Stimulated activated effector memory CD8-positive, alpha-beta T cell treated with anti-CD3 and anti-CD28 coated beads, Interleukin-12 subunit alpha, Interleukin-12 subunit beta, amount 100 ng/mL, for 72 hours (primary cell): Measurements from ENCODE around the gene LGALS9.
"Not testable (repeated sequence)": the region's sequence is repeated elsewhere in the genome, so short reads cannot be mapped to it uniquely, and the experiment has no call there.

Source experiments
- ATAC-seq: fragments of 150-1000 bp; cut with Tn5 transposase; 2 replicates; pipeline ENCODE4 v1.10.0; 2021
- DNase-seq, 2 donors: peaks; one replicate each; pipeline ENCODE4 v3.0.0; 2021 to 2022; ENCODE audit warnings: low spot score in 2 of 2
- H3K27ac Mint-ChIP-seq: one replicate; pipeline ENCODE4 v1.8.0; 2022; ENCODE audit warnings: mild to moderate bottlenecking, mixed read lengths
- H3K36me3 Mint-ChIP-seq: one replicate; pipeline ENCODE4 v1.8.0; 2022; ENCODE audit warnings: mild to moderate bottlenecking, mixed read lengths
- H3K4me1 Mint-ChIP-seq: one replicate; pipeline ENCODE4 v1.8.0; 2022; ENCODE audit warnings: mixed read lengths
- H3K4me3 Mint-ChIP-seq: one replicate; pipeline ENCODE4 v1.8.0; 2022; ENCODE audit warnings: mild to moderate bottlenecking, mixed read lengths
- H3K9me3 Mint-ChIP-seq: one replicate; pipeline ENCODE4 v1.8.0; 2022; ENCODE audit warnings: mixed read lengths

Gene LGALS9

GRCh38 chr17:27613433-27613832 lies 17.6 kb upstream of the LGALS9 start:
- ATAC-seq, result no peak
- no peak overlapping the region for H3K27ac Mint-ChIP-seq
- H3K36me3 Mint-ChIP-seq, result peaks cover 92% of the 10 kb centered on the region

DNA sequence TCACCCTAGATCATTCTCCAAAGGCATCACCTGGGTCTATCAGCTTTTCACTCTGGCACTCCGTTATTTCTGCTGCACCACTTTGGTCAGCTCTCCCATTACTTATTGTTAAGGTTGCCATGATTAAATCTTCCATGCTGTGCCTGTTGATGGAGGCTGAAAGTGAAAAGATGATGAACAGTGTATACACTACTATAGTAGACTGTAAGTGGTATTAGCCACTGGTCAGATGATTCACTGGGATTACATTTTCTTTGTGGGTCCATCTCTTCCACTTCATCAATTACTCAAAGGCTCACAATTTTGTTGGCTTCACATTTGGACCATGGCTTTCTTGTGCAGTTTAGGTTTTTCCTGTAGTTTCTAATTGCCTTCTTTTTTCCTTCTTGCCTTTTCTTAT lies 15.9 kb upstream of the LGALS9 start:
- no peak for DNase-seq
- H3K9me3 Mint-ChIP-seq, result no peaks in the 10 kb centered on the region
- no peak overlapping the region for H3K4me3 Mint-ChIP-seq
- peaks cover 23% of the 10 kb centered on the region for H3K4me1 Mint-ChIP-seq
- H3K36me3 Mint-ChIP-seq, result peaks cover 92% of the 10 kb centered on the region
- peak; percentile 42 for ATAC-seq
- H3K27ac Mint-ChIP-seq, result no peak overlapping the region

More at GRCh38 chr17:27613433-27613832, 17.6 kb upstream of the LGALS9 start:
- H3K4me3 Mint-ChIP-seq, result no peak overlapping the region
- peaks cover 24% of the 10 kb centered on the region for H3K4me1 Mint-ChIP-seq
- no peak for DNase-seq
- no peaks in the 10 kb centered on the region for H3K9me3 Mint-ChIP-seq

DNA sequence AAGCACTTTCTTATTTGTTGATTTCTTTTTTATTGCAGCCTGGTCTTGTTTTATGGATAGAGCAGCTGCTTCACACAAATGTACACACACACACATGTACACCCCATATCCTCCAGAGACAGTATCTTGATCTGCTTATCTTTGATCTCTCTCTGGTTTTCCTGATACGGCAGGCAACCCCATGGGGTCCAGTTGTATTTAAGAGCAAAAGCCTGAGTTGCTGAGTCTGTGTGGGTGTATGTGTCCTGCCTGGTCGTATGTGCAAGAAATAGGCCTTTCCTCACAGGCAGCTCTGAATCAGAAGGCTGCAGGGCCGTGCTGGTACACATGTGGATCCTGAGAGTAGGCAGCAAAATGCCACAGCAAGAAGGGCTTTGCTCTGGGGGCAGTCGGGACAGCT lies 14.6 kb upstream of the LGALS9 start:
- Mint-ChIP-seq H3K27ac (peak overlapping the region; percentile 30), H3K9me3 (no peaks in the 10 kb centered on the region), H3K4me1 (peaks cover 26% of the 10 kb centered on the region), H3K4me3 (no peak overlapping the region), H3K36me3 (peaks cover 93% of the 10 kb centered on the region)
- no peak for ATAC-seq
- no peak for DNase-seq

DNA sequence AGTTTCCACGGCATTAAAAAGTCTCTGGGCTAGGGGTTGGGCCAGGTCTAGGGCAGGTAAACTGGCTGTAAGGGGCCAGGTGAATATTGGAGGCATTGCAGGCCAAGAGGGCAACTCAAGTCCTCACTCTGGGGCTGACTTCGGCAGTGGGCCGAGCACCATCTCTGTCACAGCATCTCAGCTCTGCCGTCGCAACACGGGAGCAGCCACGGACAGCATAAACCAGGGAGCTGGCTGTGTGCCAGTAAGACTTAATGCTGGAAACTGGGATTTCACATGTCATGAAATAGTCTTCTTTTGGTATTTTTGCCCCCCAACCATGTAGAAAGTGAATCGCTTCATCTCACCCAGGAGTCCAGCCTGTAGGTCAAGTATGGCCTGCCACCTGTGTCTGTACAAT lies 12.6 kb upstream of the LGALS9 start:
- ATAC-seq (no peak), DNase-seq (no peak)
- H3K36me3 Mint-ChIP-seq, result peaks cover 93% of the 10 kb centered on the region
- H3K27ac Mint-ChIP-seq, result no peak overlapping the region
- H3K4me3 Mint-ChIP-seq, result no peak overlapping the region
- peaks cover 24% of the 10 kb centered on the region for H3K4me1 Mint-ChIP-seq
- H3K9me3 Mint-ChIP-seq, result no peaks in the 10 kb centered on the region

DNA sequence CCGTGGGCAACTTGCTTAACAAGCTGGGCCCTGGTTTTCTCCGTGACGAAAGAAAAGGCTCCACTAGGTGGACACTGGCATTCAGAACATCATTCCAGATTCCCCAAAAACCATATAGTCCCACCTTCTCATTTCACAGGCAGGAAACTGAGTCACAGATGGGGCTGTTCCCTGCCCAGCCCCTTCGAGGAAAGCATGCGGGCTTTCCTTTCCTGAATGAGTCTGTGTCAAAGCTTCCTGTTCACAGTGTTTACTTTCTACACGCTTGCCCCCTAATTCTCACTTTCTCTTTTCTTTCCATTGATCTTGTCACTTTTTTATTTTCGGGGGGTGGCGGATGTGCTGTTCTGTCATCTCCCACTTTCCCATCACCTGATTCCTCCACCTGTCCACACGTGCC lies 10.3 kb upstream of the LGALS9 start:
- Mint-ChIP-seq H3K4me3 (no peak overlapping the region), H3K36me3 (peaks cover 84% of the 10 kb centered on the region), H3K4me1 (peaks cover 17% of the 10 kb centered on the region), H3K9me3 (no peaks in the 10 kb centered on the region), H3K27ac (peak overlapping the region; percentile 32)
- ATAC-seq, result no peak
- DNase-seq, result no peak

- Mint-ChIP-seq H3K4me3 (no peak overlapping the region), H3K9me3 (no peaks in the 10 kb centered on the region), H3K36me3 (peaks cover 76% of the 10 kb centered on the region), H3K4me1 (peaks cover 9% of the 10 kb centered on the region), H3K27ac (peak overlapping the region; percentile 60)
- no peak for ATAC-seq
- DNase-seq, result no peak
Observed at GRCh38 chr17:27621536-27621935, 9.5 kb upstream of the LGALS9 start.

DNA sequence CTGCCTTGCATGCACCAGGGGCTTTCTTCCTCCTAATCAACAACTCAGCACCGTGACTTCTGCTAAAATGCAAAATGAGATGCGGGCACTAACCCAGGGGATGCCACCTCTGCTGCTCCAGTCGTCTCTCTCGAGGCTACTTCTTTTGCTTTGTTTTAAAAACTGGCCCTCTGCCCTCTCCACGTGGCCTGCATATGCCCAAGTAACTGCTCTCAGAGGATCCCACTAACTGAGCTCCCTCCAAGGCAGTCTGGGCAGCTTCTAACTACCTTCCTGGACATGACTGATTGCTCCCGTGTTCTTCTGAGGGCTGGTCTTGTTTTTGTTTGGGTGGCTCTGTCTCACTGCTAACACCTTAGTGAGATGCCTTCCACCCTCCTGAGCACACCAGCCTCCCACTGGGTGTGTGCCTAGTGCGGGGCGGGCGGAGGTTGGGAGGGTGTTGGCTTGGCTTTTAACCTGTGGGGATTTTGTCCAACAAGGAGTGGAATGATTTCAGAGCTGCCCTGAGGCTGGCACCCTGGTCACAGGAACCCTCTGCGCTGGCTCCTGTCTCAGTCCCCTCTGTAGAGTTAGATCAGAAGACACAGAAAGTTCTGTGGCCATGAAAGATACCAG lies 8.9 kb upstream of the LGALS9 start:
- no peaks in the 10 kb centered on the region for H3K9me3 Mint-ChIP-seq
- ATAC-seq, result no peak
- peaks cover 70% of the 10 kb centered on the region for H3K36me3 Mint-ChIP-seq
- no peak for DNase-seq
- H3K27ac Mint-ChIP-seq, result peak overlapping the region; percentile 60
- H3K4me3 Mint-ChIP-seq, result no peak overlapping the region
- H3K4me1 Mint-ChIP-seq, result peaks cover 7% of the 10 kb centered on the region

GRCh38 chr17:27622986-27623385 lies 8.0 kb upstream of the LGALS9 start:
- Mint-ChIP-seq H3K4me3 (no peak overlapping the region), H3K9me3 (no peaks in the 10 kb centered on the region), H3K36me3 (peaks cover 61% of the 10 kb centered on the region), H3K27ac (no peak overlapping the region), H3K4me1 (peaks cover 7% of the 10 kb centered on the region)
- DNase-seq, result no peak
- no peak for ATAC-seq

DNA sequence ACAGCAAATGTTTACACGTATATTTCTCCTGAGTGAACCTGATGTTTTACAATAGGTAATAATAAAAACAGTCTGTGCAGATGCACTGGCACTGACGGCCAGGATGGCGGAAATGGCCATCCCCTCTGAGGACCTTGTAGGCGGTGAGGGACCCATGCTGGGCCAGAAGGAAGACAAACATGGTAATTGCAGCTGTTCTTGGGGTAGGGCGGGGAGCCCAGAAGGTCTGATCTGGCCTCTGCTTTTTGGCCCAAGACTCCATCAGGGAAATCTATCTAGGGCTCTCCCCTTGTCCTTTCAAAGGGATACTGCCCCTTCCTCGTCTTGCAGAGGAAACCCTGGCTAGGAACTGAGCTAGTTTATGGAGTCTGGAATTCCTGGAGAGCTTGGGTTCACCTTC lies 7.4 kb upstream of the LGALS9 start:
- DNase-seq, result no peak
- Mint-ChIP-seq H3K9me3 (no peaks in the 10 kb centered on the region), H3K4me1 (peaks cover 7% of the 10 kb centered on the region), H3K4me3 (no peak overlapping the region), H3K27ac (no peak overlapping the region), H3K36me3 (peaks cover 55% of the 10 kb centered on the region)
- no peak for ATAC-seq

GRCh38 chr17:27624539-27624938 lies 6.4 kb upstream of the LGALS9 start:
- Mint-ChIP-seq H3K27ac (no peak overlapping the region), H3K36me3 (peaks cover 46% of the 10 kb centered on the region)
- ATAC-seq, result no peak

DNA sequence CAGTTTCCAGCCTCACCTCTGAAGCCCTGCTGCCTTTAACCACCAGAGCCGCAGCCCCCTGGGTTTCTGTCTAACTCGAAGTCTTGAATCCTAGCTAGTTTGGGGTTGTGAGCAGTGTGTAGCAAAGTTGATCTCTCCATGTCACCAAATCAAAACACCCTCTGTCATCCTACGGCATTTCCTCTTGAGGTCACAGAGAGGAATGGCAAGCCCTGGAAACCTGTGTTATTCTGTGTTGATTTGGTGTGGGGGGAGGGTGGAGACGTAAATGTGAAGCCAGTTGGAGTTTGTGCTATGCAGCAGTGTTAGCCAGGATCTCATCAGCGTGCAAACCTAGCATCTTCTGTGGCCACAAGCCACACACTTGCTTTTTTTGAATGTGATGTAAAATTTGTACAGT lies 5.1 kb upstream of the LGALS9 start:
- DNase-seq, result no peak
- H3K4me3 Mint-ChIP-seq, result no peak overlapping the region
- no peaks in the 10 kb centered on the region for H3K9me3 Mint-ChIP-seq
- H3K4me1 Mint-ChIP-seq, result peaks cover 14% of the 10 kb centered on the region
- H3K27ac Mint-ChIP-seq, result no peak overlapping the region
- no peak for ATAC-seq
- peaks cover 37% of the 10 kb centered on the region for H3K36me3 Mint-ChIP-seq

More at GRCh38 chr17:27624539-27624938, 6.4 kb upstream of the LGALS9 start:
- DNase-seq, result no peak
- Mint-ChIP-seq H3K4me1 (peaks cover 7% of the 10 kb centered on the region), H3K4me3 (no peak overlapping the region), H3K9me3 (no peaks in the 10 kb centered on the region)

GRCh38 chr17:27627514-27627913 lies 3.5 kb upstream of the LGALS9 start:
- H3K36me3 Mint-ChIP-seq, result peaks cover 20% of the 10 kb centered on the region

GRCh38 chr17:27628376-27628775 lies 2.6 kb upstream of the LGALS9 start:
- peaks cover 23% of the 10 kb centered on the region for H3K4me1 Mint-ChIP-seq
- H3K27ac Mint-ChIP-seq, result no peak overlapping the region
- ATAC-seq (peak; percentile 46), DNase-seq (no peak)
- no peaks in the 10 kb centered on the region for H3K9me3 Mint-ChIP-seq
- no peak overlapping the region for H3K4me3 Mint-ChIP-seq
- peaks cover 11% of the 10 kb centered on the region for H3K36me3 Mint-ChIP-seq

More at GRCh38 chr17:27627514-27627913, 3.5 kb upstream of the LGALS9 start:
- ATAC-seq (no peak), DNase-seq (no peak)
- Mint-ChIP-seq H3K27ac (no peak overlapping the region), H3K4me3 (no peak overlapping the region), H3K9me3 (no peaks in the 10 kb centered on the region), H3K4me1 (peaks cover 23% of the 10 kb centered on the region)

- Mint-ChIP-seq H3K4me1 (peaks cover 23% of the 10 kb centered on the region), H3K27ac (peak overlapping the region; percentile 45)
- not testable (repeated sequence) for ATAC-seq, H3K9me3 Mint-ChIP-seq, H3K36me3 Mint-ChIP-seq, DNase-seq, H3K4me3 Mint-ChIP-seq
Observed at GRCh38 chr17:27629260-27629659, 1.7 kb upstream of the LGALS9 start.

- Mint-ChIP-seq H3K9me3 (no peaks in the 10 kb centered on the region), H3K27ac (peak overlapping the region; percentile 94), H3K4me3 (peak overlapping the region; percentile 69), H3K36me3 (no peaks in the 10 kb centered on the region), H3K4me1 (peaks cover 29% of the 10 kb centered on the region)
- peak; percentile 67 for ATAC-seq
- DNase-seq, result no peak
Observed at GRCh38 chr17:27631411-27631760, 398 bp downstream of the LGALS9 start.

DNA sequence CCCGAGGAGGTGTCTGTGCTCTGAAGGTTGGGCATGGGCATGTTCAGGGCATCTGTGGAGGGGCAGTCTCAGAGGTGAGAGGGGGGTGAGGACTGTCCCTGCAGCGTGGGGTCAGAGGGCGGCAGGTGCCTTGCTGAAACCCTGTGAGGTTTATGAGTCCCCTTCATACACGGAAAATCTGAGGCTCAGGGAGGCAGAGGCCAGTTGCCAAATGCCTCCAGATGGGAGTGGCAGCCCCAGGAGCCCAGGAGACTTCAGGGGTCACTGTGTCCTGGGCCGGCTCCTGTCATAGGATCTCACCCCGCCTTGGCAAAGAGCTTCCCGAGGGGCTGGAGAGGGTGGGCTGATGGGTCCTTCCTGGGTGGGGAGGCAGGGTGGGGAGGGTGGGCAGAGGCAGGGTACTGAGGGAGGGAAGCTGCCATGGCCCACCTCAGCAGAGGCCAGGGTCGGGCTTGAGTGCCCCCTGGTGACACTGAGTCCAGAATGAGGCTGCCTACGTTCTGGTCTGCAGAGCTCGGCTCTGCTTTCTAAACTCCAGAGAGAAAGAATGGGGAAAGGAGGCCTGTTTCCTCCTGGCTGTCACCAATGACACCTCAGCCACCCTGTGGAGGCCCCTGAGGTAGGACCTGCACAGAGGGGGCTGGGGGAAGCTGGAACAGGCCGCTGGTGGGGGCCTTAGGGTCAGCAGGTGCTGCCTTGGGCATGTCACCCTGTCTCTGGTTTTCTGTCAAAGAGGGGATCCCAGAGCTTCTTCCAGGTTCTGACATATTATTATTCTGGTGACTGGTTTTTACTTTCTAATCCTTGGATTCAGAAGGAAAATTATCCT lies 1.1 kb downstream of the LGALS9 start:
- no peak for ATAC-seq
- Mint-ChIP-seq H3K27ac (peak overlapping the region; percentile 94), H3K9me3 (no peaks in the 10 kb centered on the region), H3K4me3 (peak overlapping the region; percentile 69), H3K36me3 (no peaks in the 10 kb centered on the region), H3K4me1 (peaks cover 29% of the 10 kb centered on the region)
- DNase-seq, result no peak
